SJSA1 (cell line): ENCODE measurements around the gene GTPBP4. TPM values are rescaled to one million over a fixed set of nuclear protein-coding genes. Genes with fewer than 3 reads are reported as not detected.

ENCODE experiments used
- DNase-seq, 2 experiments: peaks; one replicate each; pipeline ENCODE4 v3.0.0-alpha.2; 2015 to 2020; ENCODE audit warnings: low spot score in 2 of 2, low read depth in 1 of 2
- H3K27ac ChIP-seq: fragments of 250-450 bp; sonication (Bioruptor Pico); 2 replicates; pipeline ENCODE4 v1.5.1; 2020; ENCODE audit warnings: mild to moderate bottlenecking, moderate library complexity
- H3K27me3 ChIP-seq: fragments of 250-450 bp; sonication (Bioruptor Pico); replicated peaks from 2 replicates; pipeline ENCODE4 v1.5.1; 2020; ENCODE audit warnings: mild to moderate bottlenecking, moderate library complexity
- H3K36me3 ChIP-seq: fragments of 250-450 bp; sonication (Bioruptor Pico); 2 replicates; pipeline ENCODE4 v1.5.1; 2020; ENCODE audit warnings: mild to moderate bottlenecking
- H3K4me1 ChIP-seq: fragments of 250-450 bp; sonication (Bioruptor Pico); replicated peaks from 2 replicates; pipeline ENCODE4 v1.6.1; 2021; ENCODE audit warnings: mild to moderate bottlenecking
- H3K4me3 ChIP-seq: fragments of 250-450 bp; sonication (Bioruptor Pico); 2 replicates; pipeline ENCODE4 v1.5.1; 2020; ENCODE audit warnings: mild to moderate bottlenecking
- H3K9me3 ChIP-seq: fragments of 250-450 bp; sonication (Bioruptor Pico); replicated peaks from 2 replicates; pipeline ENCODE4 v1.5.1; 2020; ENCODE audit warnings: mild to moderate bottlenecking
- total RNA-seq: library from RNA; depleted of rRNA; stranded (reverse); fragments of >200 nt; shearing (Covaris generic); gene quantifications from 2 replicates; pipeline ENCODE4 v1.2.3, GENCODE V29; 2014

The GTPBP4 gene
- total RNA-seq, 1 experiment from 2014 or later: 87.4 TPM

DNA sequence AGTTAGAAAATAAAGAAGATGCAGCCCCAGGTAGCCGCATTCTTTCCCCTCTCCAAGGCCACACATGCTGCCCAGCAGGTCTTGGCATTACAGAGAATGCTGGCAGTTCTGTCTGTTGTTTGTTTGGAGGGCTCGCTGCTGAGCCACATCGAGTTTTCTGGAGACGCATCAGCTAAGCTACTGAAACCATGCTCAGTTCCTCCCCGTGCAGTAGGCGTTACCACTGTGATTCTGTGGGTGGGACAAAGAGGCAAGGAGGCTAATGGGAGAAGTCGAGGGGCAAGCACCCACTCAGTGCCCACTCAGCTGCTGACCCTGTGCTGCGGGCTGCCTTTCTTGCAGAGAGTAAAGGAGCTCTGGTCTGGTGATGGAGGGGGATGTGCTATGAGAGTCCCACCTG is 15.5 kb upstream of the GTPBP4 start:
- no peak for DNase-seq
- no peak overlapping the region for H3K27ac ChIP-seq
- no peak overlapping the region for H3K4me3 ChIP-seq
- no peaks in the 10 kb centered on the region for H3K9me3 ChIP-seq
- H3K4me1 ChIP-seq: peaks cover 66% of the 10 kb centered on the region
- H3K36me3 ChIP-seq: no peaks in the 10 kb centered on the region
- no peaks in the 10 kb centered on the region for H3K27me3 ChIP-seq

DNA sequence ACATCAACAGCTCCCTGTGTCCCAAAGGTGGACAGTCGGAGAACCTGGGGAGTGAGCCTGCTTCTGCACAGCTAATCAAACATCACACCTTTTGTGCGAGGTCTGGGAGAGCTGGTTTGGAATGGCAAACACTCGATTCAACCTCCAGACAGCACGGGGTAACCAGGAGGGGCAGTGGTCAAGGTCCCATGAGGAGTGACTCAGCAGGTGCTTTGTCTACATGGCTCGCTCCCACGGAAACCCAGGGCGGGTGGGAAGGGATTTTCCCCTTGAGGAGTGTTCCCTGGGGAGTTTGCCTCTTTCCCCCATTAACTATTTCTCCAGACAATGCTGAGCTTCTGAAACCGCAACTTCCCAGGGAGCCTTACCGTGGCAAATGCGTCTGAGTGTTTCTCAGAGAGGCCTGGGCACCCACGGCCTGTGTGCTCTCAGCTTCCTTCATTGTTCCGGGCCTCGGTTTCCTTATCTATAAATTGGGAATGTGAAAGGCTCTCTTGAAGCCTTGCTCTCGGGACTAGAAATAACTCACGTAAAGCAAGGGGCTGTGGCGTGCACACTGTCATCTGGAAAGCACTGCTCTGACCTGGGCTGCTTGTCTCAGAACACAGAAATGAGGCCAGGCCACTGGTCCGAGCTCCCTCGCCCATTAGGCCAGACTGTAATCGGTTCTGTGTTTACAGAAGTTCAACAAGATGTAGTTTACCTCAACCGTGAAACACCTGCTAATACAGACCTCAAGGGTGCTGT is 14.0 kb upstream of the GTPBP4 start:
- Histone ChIP-seq H3K4me1 (peaks cover 51% of the 10 kb centered on the region), H3K36me3 (no peaks in the 10 kb centered on the region), H3K27me3 (no peaks in the 10 kb centered on the region), H3K27ac (peak overlapping the region; percentile 66), H3K9me3 (peaks cover 9% of the 10 kb centered on the region), H3K4me3 (no peak overlapping the region)
- peak; percentile 84 to 92 for DNase-seq

DNA sequence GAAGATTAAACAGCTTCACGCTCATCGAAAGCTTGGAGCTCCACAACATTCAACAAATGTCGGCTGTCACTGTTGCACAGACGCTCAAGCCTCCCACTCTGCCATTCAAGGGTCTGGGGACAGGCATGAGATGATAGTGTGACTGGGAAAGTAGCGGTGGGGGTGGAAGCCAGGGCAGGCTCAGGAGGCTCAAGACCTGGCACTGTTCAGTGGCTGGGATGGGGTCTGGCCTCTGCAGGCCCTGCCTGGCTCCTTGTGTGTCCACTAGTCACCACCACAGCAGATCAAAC is 13.5 kb upstream of the GTPBP4 start:
- H3K27ac ChIP-seq: peak overlapping the region; percentile 66
- no peak for DNase-seq
- H3K27me3 ChIP-seq: no peaks in the 10 kb centered on the region
- H3K4me3 ChIP-seq: no peak overlapping the region
- H3K4me1 ChIP-seq: peaks cover 46% of the 10 kb centered on the region
- peaks cover 5% of the 10 kb centered on the region; the same call in 1 of the 2 replicates for H3K36me3 ChIP-seq
- peaks cover 13% of the 10 kb centered on the region for H3K9me3 ChIP-seq

DNA sequence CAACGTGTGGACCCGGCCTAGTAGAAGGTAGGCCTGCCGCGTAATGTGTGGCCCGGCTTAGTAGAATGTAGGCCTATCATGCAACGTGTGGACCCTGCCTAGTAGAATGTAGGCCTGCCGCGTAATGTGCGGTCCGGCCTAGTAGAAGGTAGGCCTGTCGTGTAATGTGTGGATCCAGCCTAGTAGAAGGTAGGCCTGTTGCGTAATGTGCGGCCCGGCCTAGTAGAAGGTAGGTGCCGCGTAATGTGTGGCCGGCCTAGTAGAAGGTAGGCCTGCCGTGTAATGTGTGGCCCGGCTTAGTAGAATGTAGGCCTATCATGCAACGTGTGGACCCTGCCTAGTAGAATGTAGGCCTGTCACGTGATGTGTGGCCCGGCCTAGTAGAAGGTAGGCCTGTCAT is 11.9 kb upstream of the GTPBP4 start:
- no peak overlapping the region for H3K4me3 ChIP-seq
- peaks cover 24% of the 10 kb centered on the region for H3K9me3 ChIP-seq
- H3K36me3 ChIP-seq: peaks cover 17% of the 10 kb centered on the region
- H3K27ac ChIP-seq: no peak overlapping the region
- peaks cover 30% of the 10 kb centered on the region for H3K4me1 ChIP-seq
- no peak for DNase-seq
- no peaks in the 10 kb centered on the region for H3K27me3 ChIP-seq

DNA sequence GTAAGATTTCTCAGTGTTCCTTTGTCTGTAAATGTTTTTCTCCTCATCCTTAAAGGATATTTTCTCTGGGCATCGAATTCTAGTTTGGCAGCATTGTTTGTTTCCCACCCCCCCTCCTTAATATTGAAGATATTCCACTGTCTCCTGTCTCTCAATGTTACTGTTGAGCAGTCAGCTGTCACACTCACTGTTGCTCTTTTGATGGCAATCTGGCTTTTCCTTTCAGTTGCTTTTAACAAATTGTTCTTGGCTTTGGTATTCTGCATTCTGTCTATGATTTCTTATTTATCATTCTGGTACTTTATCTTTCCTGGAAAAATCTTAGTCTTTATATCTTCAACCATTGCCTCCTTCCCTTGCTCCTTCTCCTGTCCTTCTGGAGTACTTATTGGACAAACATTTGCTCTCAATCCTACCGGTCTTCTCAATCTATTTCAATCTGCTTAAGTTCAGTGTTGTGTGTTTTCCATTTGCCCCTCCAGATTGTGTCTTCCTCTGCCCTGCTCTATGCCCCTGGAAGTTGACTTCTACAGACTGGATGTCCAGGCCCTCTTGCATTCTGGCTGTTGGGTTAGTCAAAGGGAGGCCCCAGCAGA is 9.3 kb upstream of the GTPBP4 start:
- Histone ChIP-seq H3K4me1 (peaks cover 12% of the 10 kb centered on the region), H3K9me3 (peaks cover 24% of the 10 kb centered on the region), H3K27me3 (no peaks in the 10 kb centered on the region), H3K36me3 (peaks cover 20% of the 10 kb centered on the region), H3K4me3 (no peak overlapping the region), H3K27ac (no peak overlapping the region)
- DNase-seq: no peak

DNA sequence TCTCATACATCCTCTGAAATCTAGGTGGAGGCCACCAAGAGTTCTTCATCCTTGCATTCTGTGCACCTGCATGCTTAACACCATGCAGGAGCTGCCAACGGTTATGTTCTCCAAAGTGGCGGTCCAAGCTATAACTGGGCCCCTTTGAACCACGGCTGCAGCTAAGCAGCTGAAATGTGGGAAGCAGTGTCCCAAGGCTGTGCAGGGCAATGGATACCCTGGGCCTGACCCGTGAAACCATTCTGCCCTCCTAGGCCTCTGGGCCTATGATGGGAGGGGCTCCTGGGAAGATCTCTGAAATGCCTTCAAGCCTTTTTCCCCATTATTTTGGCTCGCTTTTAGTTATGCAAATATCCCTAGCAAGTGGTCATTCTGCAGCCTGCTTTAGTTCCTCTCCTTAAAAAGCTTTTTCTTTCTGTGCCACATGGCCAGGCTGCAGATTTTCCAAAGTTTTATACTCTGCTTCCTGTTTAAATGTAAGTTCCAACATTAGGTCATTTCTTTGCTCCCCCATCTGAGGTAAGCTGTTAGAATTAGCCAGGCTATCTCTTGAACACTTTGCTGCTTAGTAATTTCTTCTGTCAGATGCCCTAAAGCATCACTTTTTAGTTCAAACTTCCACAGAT is 7.7 kb upstream of the GTPBP4 start:
- no peak for DNase-seq
- H3K36me3 ChIP-seq: peaks cover 35% of the 10 kb centered on the region
- H3K27ac ChIP-seq: no peak overlapping the region
- H3K9me3 ChIP-seq: peaks cover 24% of the 10 kb centered on the region
- H3K4me1 ChIP-seq: peaks cover 14% of the 10 kb centered on the region
- no peak overlapping the region for H3K4me3 ChIP-seq
- H3K27me3 ChIP-seq: no peaks in the 10 kb centered on the region

DNA sequence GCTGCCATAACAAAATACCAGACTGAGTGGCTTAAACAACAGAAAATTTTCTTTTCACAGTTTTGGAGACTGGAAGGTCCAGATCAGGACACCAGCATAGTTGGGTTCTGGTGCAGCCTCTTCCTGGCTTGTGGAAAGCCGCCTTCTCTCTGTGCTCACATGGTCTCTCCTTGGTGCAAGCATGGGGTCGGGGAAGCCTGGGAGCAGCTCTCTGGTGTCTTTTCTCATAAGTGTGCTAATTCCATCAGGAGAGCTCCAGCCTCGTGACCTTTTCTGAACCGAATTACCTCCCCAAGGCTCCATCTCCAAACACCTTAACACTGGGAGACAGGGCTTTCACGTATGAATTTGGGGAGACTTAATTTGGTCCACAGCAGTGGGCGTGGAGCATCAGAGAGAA is 4.8 kb upstream of the GTPBP4 start:
- Histone ChIP-seq H3K36me3 (peaks cover 48% of the 10 kb centered on the region), H3K27ac (no peak overlapping the region), H3K4me1 (peaks cover 35% of the 10 kb centered on the region), H3K9me3 (peaks cover 22% of the 10 kb centered on the region), H3K27me3 (no peaks in the 10 kb centered on the region), H3K4me3 (no peak overlapping the region)
- DNase-seq: no peak

DNA sequence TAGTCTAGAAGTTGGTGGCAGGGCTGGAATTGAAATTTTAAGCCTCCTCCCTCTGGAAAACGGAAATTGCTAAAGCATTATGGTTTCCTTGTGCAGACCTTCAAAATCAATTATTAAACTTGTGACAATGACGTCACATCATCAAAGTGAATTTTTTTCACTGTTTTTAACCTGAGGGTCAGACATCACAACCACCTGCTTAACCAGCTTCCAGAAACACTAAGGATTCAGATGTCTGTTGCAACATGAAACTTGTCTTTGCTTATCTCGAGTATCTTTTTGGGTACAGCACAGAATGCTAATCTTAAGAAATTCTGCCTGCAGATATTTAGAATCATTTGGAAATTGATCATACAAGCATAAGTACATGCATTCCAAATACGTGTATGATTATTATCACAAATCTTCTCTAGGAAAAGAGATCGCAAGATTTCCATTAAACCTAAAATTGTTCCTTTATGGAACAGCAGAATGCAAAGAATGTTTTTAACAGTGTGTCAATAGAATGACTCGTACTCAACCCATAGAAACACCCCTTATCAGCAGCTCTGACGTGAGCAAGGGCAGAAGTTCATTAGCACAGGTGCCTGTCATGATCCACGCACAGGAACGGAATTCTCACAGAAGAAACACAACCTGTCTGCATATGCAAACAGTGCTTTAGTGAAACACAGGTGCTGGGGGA is 4.1 kb upstream of the GTPBP4 start:
- Histone ChIP-seq H3K4me1 (peaks cover 36% of the 10 kb centered on the region), H3K36me3 (peaks cover 55% of the 10 kb centered on the region), H3K9me3 (peaks cover 15% of the 10 kb centered on the region), H3K27me3 (no peaks in the 10 kb centered on the region), H3K4me3 (no peak overlapping the region), H3K27ac (no peak overlapping the region)
- DNase-seq: no peak

DNA sequence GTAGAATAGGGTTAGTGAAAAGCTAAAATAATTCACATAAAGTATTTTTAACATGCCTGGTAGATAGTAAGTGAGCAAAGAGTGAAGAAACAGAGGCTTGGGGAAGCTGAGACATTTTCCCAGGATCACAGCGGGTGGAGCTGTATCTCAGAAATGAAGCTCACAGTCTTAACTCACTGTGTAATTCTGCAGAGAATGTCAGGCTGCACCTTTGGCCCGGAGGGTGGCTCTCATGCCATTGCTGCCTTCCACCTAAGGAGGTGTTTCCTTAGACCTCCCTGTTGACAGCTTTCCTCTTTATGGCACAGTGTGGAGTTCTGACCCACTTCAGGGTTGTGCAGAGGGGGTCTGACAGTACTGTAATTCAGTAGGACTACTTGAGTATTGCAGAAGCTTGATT is 2.9 kb upstream of the GTPBP4 start:
- Histone ChIP-seq H3K36me3 (peaks cover 56% of the 10 kb centered on the region), H3K4me1 (peaks cover 46% of the 10 kb centered on the region), H3K27ac (peak overlapping the region; percentile 99; the same call in 1 of the 2 replicates), H3K4me3 (no peak overlapping the region), H3K9me3 (peaks cover 4% of the 10 kb centered on the region), H3K27me3 (no peaks in the 10 kb centered on the region)
- DNase-seq: no peak

DNA sequence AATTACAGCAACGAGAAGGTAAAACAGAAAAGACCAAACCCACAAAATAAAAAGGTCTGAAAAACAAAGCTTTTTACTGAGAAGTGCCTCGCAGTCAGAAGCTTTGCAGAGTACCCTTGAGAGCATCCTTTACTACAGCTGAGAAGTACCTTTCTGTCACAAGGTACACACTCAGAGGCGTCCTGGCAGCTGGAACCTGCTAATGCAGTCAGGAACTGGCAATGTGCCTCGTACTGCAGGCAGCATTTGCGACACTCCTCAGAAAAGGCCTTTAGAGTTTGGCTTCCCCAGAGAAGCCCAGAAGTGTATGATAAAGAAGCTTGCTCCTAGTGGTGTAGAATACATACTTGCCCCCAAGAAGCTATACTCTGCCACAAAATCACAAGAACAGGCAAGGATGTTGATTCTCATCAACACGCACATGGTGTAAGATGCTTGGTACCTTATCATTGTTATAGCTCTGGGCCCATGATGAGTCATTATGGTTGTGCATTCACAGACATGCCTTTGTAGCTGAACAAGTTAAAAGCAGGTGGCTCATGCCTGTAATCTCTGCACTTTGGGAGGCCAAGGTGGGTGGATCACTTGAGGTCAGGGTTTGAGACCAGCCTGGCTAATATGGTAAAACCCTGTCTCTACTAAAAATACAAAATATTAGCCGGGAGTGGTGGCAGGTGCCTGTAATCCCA is 2.0 kb upstream of the GTPBP4 start:
- Histone ChIP-seq H3K4me3 (no peak overlapping the region), H3K9me3 (no peaks in the 10 kb centered on the region), H3K27ac (peak overlapping the region; percentile 99), H3K4me1 (peaks cover 46% of the 10 kb centered on the region), H3K27me3 (no peaks in the 10 kb centered on the region), H3K36me3 (peaks cover 55% of the 10 kb centered on the region)
- peak; percentile 62 to 70 for DNase-seq

DNA sequence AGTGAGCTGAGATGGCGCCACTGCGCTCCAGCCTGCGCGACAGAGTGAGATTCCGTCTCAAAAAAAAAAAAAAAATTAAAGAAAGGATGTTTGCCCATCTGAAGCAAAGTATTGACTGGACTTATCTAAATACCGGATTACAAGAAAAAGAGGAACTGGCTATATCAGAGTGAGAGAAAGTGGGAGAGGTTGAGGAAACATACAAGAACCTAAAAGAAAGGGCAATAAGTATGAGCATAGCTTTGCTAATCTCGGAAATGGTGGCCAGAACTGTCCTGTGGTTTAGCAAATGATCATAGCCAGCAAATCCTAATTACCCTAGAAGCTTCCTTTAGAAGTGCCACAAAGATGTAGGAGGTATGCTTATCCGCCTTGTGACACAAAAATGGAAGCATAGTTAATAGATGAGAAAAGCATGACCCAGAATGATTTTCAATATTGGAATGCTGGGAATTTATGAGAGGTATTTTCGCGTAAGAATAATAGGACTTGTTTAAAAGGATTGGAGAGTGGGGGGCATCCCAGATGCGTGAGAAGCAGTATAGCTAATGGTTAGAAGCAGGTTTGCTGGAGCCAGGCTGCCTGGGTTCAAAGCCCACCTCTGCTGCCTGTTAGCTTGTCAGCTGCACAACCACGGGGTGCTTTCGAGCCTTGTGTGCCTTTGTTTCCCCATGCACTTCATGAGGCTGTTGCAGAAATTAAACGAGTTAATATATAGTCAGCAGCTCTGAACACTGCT is 1.2 kb upstream of the GTPBP4 start:
- H3K27ac ChIP-seq: peak overlapping the region; percentile 99
- H3K4me1 ChIP-seq: peaks cover 46% of the 10 kb centered on the region
- no peaks in the 10 kb centered on the region for H3K27me3 ChIP-seq
- H3K9me3 ChIP-seq: no peaks in the 10 kb centered on the region
- H3K36me3 ChIP-seq: peaks cover 57% of the 10 kb centered on the region
- DNase-seq: peak; percentile 89 to 96
- H3K4me3 ChIP-seq: peak overlapping the region; percentile 93

DNA sequence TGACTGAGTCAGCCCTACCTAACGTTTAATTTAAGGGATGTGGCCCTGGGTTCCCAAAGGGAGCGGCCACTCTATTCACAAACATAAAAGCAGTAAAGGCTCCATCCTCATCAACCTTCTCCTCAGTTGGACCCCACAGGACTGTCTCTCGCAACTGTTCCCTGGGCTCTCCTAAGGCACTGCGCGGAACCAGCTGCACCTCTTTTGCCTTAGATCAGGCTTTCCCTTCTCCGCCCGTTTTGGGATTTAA is 689 bp upstream of the GTPBP4 start:
- DNase-seq: no peak
- peaks cover 46% of the 10 kb centered on the region for H3K4me1 ChIP-seq
- peaks cover 61% of the 10 kb centered on the region for H3K36me3 ChIP-seq
- H3K27me3 ChIP-seq: no peaks in the 10 kb centered on the region
- peak overlapping the region; percentile 93 for H3K4me3 ChIP-seq
- H3K27ac ChIP-seq: peak overlapping the region; percentile 99
- no peaks in the 10 kb centered on the region for H3K9me3 ChIP-seq
